ENCODE measurements around the gene FOXP1. TPM values are rescaled to one million over a fixed set of nuclear protein-coding genes. Genes with fewer than 3 reads are reported as not detected.

Gene FOXP1
- total and polyA plus RNA-seq, 3 donors from 2014 or later: 37.8 to 105 (median 75.9) TPM

DNA sequence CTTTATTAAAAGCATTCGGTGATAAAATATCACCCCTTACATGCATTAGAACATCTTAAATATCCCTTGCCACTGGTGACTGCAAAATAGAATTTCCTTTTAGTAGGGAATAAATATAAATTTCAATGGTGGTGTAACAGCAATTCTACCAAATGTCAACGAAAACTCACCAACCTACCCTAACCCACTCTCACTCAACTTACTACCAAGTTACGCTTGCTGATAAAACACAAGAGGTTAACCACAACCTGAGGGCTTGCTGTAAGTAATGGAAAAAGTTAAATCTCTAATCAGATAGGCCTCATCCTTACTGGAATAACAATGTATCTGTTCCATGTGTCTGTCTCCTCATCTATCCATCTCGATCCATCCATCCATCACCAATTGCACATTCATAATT is 274.7 kb downstream of the FOXP1 start:
- Histone ChIP-seq H3K9me3 (no peaks in the 10 kb centered on the region), H3K36me3 (ENCODE audit: low read depth, missing control alignments) (no peaks in the 10 kb centered on the region), H3K4me3 (no peak overlapping the region), H3K27ac (no peak overlapping the region), H3K27me3 (no peaks in the 10 kb centered on the region), H3K4me1 (no peaks in the 10 kb centered on the region)
- DNase-seq: no peak
- 83 to 87% methylated on average over 4 of the region's 4 CpGs for WGBS, 2 donors
- no peak for TF ChIP-seq POLR2A (IDR thresholded peaks at IDR 0.05)
- TF ChIP-seq, protein P1, sequence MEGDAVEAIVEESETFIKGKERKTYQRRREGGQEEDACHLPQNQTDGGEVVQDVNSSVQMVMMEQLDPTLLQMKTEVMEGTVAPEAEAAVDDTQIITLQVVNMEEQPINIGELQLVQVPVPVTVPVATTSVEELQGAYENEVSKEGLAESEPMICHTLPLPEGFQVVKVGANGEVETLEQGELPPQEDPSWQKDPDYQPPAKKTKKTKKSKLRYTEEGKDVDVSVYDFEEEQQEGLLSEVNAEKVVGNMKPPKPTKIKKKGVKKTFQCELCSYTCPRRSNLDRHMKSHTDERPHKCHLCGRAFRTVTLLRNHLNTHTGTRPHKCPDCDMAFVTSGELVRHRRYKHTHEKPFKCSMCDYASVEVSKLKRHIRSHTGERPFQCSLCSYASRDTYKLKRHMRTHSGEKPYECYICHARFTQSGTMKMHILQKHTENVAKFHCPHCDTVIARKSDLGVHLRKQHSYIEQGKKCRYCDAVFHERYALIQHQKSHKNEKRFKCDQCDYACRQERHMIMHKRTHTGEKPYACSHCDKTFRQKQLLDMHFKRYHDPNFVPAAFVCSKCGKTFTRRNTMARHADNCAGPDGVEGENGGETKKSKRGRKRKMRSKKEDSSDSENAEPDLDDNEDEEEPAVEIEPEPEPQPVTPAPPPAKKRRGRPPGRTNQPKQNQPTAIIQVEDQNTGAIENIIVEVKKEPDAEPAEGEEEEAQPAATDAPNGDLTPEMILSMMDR (IDR thresholded peaks at IDR 0.05): no peak
- intact Hi-C loops (cut with DNase I; ENCODE audit: low total_unique reads): no loop called here

DNA sequence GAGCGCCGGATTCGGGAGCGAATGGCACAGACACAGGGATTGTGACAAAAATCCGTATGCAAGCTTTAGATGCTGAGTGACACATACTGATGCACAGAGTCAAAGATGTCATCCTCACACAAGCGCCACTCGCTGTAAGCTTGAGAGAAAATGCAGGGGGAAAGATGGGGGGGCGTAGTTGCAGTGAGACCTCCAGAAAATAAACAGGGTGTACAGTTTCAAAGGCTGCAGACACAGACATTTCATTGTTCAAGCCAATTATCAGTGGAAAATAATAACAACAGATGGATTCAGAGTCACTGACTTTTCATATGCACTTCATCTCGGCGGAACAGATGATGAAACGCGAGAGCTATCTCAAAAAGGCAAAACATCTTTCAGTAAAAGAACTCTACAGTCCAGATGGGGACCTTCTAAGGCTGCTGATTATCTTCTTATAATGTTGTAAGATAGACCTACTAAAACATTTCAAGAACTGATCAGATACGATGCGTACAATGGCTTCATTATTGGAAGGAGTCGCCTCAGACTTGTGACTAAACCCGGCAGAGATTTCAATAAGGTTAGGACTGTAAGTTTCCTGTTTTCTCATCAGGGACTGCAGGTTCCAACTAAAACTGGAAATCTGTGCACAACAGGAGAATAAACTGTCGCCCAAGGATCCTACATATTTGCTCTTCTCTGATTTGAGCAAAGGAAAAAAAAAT is 275.4 kb downstream of the FOXP1 start:
- intact Hi-C loops (cut with DNase I; ENCODE audit: low total_unique reads): no loop called here
- WGBS, 2 donors: 73 to 84% methylated on average over 17 of the region's 17 CpGs
- Histone ChIP-seq H3K27ac (no peak overlapping the region), H3K36me3 (ENCODE audit: low read depth, missing control alignments) (no peaks in the 10 kb centered on the region), H3K9me3 (no peaks in the 10 kb centered on the region), H3K4me1 (no peaks in the 10 kb centered on the region), H3K4me3 (no peak overlapping the region), H3K27me3 (no peaks in the 10 kb centered on the region)
- TF ChIP-seq, protein P1 (IDR thresholded peaks at IDR 0.05): no peak
- TF ChIP-seq POLR2A (IDR thresholded peaks at IDR 0.05): no peak
- no peak for DNase-seq

DNA sequence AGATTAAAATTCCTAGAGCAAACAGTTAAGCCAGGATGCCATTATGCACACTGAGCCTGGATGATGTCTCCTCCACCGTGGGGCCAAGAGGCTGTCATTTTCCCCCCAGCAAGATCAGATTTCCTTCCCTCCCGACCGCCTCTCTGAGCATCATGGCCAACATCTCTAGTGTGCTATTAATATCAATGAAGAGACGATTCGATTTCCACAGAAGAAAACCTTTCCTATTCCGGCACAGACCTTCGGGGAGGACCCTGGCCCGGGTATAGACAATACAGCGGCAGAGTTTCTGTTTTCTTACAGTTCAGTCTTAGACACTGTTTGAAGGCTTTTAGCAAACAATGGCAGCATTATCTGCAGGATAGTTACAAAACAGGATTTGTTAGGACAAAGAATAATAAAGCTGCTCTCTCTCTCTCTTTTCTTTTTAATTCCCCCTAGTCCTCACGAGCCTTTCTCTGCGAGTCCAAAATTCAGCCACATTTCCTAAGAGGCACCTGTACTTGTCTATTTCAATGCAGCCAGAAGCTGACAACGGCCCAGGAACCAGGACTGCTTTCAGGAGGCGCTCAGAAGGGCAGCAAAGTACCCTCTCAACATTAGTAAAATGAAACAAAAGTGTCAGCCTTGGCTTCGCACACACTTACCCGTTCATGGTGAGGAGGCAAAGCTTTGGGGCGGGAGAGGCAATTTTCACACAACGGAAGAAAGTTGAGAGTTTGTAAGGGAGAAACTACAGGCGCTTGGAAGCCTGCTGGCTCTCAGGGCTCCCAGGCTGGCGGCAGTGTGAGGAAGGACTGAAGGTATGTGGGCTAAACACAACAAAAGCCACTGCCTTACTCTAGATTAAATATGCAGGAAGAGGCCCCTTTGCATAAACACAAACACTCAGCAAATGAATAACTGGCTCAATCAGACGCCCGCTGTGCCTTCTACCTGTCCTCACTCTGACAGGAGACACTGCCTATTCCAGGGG is 278.0 kb downstream of the FOXP1 start:
- H3K27ac ChIP-seq: peak overlapping the region; percentile 2 to 21
- peak overlapping the region in 1 of 2 donors; percentile 15 for H3K4me3 ChIP-seq
- no peaks in the 10 kb centered on the region for H3K27me3 ChIP-seq
- no peaks in the 10 kb centered on the region for H3K36me3 ChIP-seq (ENCODE audit: low read depth, missing control alignments)
- TF ChIP-seq, protein P1 (IDR thresholded peaks at IDR 0.05): no peak
- no peak for TF ChIP-seq POLR2A (IDR thresholded peaks at IDR 0.05)
- 42 to 44% methylated on average over 21 of the region's 21 CpGs for WGBS, 2 donors
- no peaks in the 10 kb centered on the region for H3K9me3 ChIP-seq
- H3K4me1 ChIP-seq: no peaks in the 10 kb centered on the region
- DNase-seq: peak; percentile 28
- intact Hi-C loops (cut with DNase I; ENCODE audit: low total_unique reads): no loop called here

DNA sequence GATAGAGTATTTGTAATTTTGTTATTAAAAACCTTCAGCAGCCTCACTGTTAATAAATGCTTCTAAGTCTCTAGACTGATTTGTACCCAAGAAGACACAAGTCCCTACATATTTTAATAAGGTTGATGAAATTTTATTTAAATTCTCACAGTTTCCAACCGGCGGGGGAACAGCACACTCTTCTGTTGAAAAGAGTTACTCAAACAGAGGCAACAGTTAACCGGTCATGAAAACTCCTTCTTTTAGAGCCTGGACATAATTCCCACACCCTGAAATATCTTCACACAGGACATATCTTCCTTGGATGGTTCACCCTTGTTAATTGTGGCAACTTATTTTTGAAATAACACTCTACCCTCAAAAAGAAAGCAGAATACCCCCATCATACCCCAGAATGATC is 278.8 kb downstream of the FOXP1 start:
- WGBS, 2 donors: 42 to 46% methylated on average over 3 of the region's 3 CpGs
- peak; percentile 55 for DNase-seq
- H3K4me1 ChIP-seq: no peaks in the 10 kb centered on the region
- no peak overlapping the region for H3K4me3 ChIP-seq
- no peaks in the 10 kb centered on the region for H3K36me3 ChIP-seq (ENCODE audit: low read depth, missing control alignments)
- no peak overlapping the region for H3K27ac ChIP-seq
- intact Hi-C loops (cut with DNase I; ENCODE audit: low total_unique reads): no loop called here
- no peaks in the 10 kb centered on the region for H3K27me3 ChIP-seq
- TF ChIP-seq, protein P1 (IDR thresholded peaks at IDR 0.05): peak; percentile 16 to 34 (median 26)
- no peak for TF ChIP-seq POLR2A (IDR thresholded peaks at IDR 0.05)
- H3K9me3 ChIP-seq: no peaks in the 10 kb centered on the region
